GM12801 (cell line): Measurements from ENCODE around the gene MAPKAPK3.

Experiments used
- TF ChIP-seq, protein P1 (sequence below): IDR thresholded peaks from one replicate; pipeline ENCODE4 v1.5.1; 2011; ENCODE audit warnings: control low read depth; ENCODE audit not compliant: insufficient read length; ENCODE audit errors: extremely low read depth

The MAPKAPK3 gene

GRCh38 chr3:50572801-50573371, 44.1 kb upstream of the MAPKAPK3 start:
- TF ChIP-seq, protein P1, sequence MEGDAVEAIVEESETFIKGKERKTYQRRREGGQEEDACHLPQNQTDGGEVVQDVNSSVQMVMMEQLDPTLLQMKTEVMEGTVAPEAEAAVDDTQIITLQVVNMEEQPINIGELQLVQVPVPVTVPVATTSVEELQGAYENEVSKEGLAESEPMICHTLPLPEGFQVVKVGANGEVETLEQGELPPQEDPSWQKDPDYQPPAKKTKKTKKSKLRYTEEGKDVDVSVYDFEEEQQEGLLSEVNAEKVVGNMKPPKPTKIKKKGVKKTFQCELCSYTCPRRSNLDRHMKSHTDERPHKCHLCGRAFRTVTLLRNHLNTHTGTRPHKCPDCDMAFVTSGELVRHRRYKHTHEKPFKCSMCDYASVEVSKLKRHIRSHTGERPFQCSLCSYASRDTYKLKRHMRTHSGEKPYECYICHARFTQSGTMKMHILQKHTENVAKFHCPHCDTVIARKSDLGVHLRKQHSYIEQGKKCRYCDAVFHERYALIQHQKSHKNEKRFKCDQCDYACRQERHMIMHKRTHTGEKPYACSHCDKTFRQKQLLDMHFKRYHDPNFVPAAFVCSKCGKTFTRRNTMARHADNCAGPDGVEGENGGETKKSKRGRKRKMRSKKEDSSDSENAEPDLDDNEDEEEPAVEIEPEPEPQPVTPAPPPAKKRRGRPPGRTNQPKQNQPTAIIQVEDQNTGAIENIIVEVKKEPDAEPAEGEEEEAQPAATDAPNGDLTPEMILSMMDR = no peak

- TF ChIP-seq, protein P1 = no peak
Observed at GRCh38 chr3:50573566-50574443, 43.1 kb upstream of the MAPKAPK3 start.

GRCh38 chr3:50574444-50574831, 42.5 kb upstream of the MAPKAPK3 start:
- TF ChIP-seq, protein P1 = no peak

DNA sequence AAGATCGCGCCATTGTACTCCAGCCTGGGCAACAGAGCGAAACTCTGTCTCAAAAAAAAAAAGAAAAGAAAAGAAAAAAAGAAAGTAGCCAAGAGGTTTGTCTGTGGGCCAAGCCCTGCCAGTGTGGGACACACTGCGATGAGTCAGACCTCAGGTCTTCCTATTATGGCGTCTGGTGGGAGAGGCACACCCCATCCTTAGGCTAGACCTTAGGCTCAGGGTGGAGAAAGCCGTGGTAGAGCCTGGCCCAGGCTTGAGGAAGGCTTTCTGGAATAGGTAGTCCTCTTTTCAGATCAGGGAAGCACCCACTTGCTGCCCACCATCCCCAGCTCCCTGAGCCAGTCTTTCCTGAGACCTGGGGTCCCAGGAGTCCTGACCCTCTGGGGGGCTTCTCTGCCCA, 41.6 kb upstream of the MAPKAPK3 start:
- TF ChIP-seq, protein P1 = no peak

GRCh38 chr3:50577348-50577747, 39.6 kb upstream of the MAPKAPK3 start:
- TF ChIP-seq, protein P1 = no peak

- TF ChIP-seq, protein P1 = no peak
Observed at GRCh38 chr3:50580683-50581458, 36.1 kb upstream of the MAPKAPK3 start.

DNA sequence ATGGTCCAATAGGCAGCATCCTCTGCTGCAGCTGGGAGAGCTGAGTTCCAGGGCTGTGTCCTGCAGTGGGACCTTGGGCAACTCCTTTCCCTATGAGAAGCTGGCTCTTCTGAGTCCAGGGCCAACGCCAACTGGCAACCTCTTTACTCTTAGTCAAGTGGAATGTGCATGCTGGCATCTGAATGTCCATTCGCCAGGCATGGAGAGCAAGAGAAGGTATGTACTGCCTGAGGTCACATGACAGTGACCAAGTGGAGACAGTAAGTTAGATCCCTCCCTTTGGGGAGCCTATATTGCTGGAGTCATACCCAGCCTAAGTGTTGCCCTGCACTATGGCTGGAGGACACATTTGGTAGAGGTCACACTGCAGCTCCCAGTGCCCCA, 35.5 kb upstream of the MAPKAPK3 start:
- TF ChIP-seq, protein P1 = no peak
